Measurements from ENCODE around the gene SPOCK2. TPM values are rescaled to one million over a fixed set of nuclear protein-coding genes. Genes with fewer than 3 reads are reported as not detected.

The SPOCK2 gene
- total RNA-seq, 1 donor = 0.36 TPM

- no peak for TF ChIP-seq CTCF (IDR thresholded peaks at IDR 0.05; ENCODE audit: insufficient read depth, low read length)
- no peak overlapping the region for H3K4me3 ChIP-seq (ENCODE audit: low read depth, low read length)
- peak; percentile 63 for DNase-seq (ENCODE audit: low read depth)
These were observed 67.2 kb downstream of the SPOCK2 start for GRCh38 chr10:72020914-72021809.

GRCh38 chr10:72019085-72019876, 69.1 kb downstream of the SPOCK2 start:
- no peak overlapping the region for H3K4me3 ChIP-seq (ENCODE audit: low read depth, low read length)
- DNase-seq (ENCODE audit: low read depth) = no peak
- TF ChIP-seq CTCF (IDR thresholded peaks at IDR 0.05; ENCODE audit: insufficient read depth, low read length) = no peak

- H3K4me3 ChIP-seq (ENCODE audit: low read depth, low read length) = no peak overlapping the region
- TF ChIP-seq CTCF (IDR thresholded peaks at IDR 0.05; ENCODE audit: insufficient read depth, low read length) = no peak
- DNase-seq (ENCODE audit: low read depth) = no peak
These were observed 71.6 kb downstream of the SPOCK2 start for GRCh38 chr10:72016608-72017300.

GRCh38 chr10:72015841-72016240, 72.5 kb downstream of the SPOCK2 start:
- no peak for TF ChIP-seq CTCF (IDR thresholded peaks at IDR 0.05; ENCODE audit: insufficient read depth, low read length)
- no peak overlapping the region for H3K4me3 ChIP-seq (ENCODE audit: low read depth, low read length)
- DNase-seq (ENCODE audit: low read depth) = no peak

GRCh38 chr10:72014785-72015480, 73.4 kb downstream of the SPOCK2 start:
- TF ChIP-seq CTCF (IDR thresholded peaks at IDR 0.05; ENCODE audit: insufficient read depth, low read length) = no peak
- no peak overlapping the region for H3K4me3 ChIP-seq (ENCODE audit: low read depth, low read length)
- DNase-seq (ENCODE audit: low read depth) = no peak

GRCh38 chr10:72014197-72014596, 74.2 kb downstream of the SPOCK2 start:
- no peak for TF ChIP-seq CTCF (IDR thresholded peaks at IDR 0.05; ENCODE audit: insufficient read depth, low read length)
- H3K4me3 ChIP-seq (ENCODE audit: low read depth, low read length) = no peak overlapping the region
- DNase-seq (ENCODE audit: low read depth) = no peak
